ENCODE measurements around the gene SULT4A1. TPM values are rescaled to one million over a fixed set of nuclear protein-coding genes. Genes with fewer than 3 reads are reported as not detected.
"Not testable (repeated sequence)": the region's sequence is repeated elsewhere in the genome, so short reads cannot be mapped to it uniquely, and the experiment has no call there.

Gene SULT4A1
- polyA plus RNA-seq (2013, experiment 1 of 2; ENCODE audit: insufficient read length) = 1.3 TPM
- 1.2 TPM for polyA plus RNA-seq (2013, experiment 2 of 2; ENCODE audit: insufficient read length)

GRCh38 chr22:43862074-43862881, at the start of gene SULT4A1:
Gene SULT4A1 (minus strand): TSS chr22:43862513. CDS start chr22:43862382, 131 bp downstream.
- peak; percentile 41 for DNase-seq

GRCh38 chr22:43911351-43911750, 49.0 kb upstream of the SULT4A1 start:
- DNase-seq = no peak

GRCh38 chr22:43910178-43910695, 47.9 kb upstream of the SULT4A1 start:
- DNase-seq = no peak

- no peak for DNase-seq
Measured at GRCh38 chr22:43909708-43910107, 47.4 kb upstream of the SULT4A1 start.

GRCh38 chr22:43905681-43906080, 43.4 kb upstream of the SULT4A1 start:
- no peak for DNase-seq

- not testable (repeated sequence) for DNase-seq
Measured at GRCh38 chr22:43904412-43904811, 42.1 kb upstream of the SULT4A1 start.

- not testable (repeated sequence) for DNase-seq
Measured at GRCh38 chr22:43903033-43903432, 40.7 kb upstream of the SULT4A1 start.

GRCh38 chr22:43901976-43902643, 39.8 kb upstream of the SULT4A1 start:
- DNase-seq = peak; percentile 91

- DNase-seq = no peak
Measured at GRCh38 chr22:43900206-43900605, 37.9 kb upstream of the SULT4A1 start.

- DNase-seq = peak; percentile 21
Measured at GRCh38 chr22:43897751-43898261, 35.5 kb upstream of the SULT4A1 start.

- no peak for DNase-seq
Measured at GRCh38 chr22:43895986-43896645, 33.8 kb upstream of the SULT4A1 start.

- DNase-seq = no peak
Measured at GRCh38 chr22:43894122-43894521, 31.8 kb upstream of the SULT4A1 start.

GRCh38 chr22:43893266-43893665, 31.0 kb upstream of the SULT4A1 start:
- DNase-seq = no peak

- DNase-seq = no peak
Measured at GRCh38 chr22:43892183-43892894, 30.0 kb upstream of the SULT4A1 start.

GRCh38 chr22:43891360-43892182, 29.3 kb upstream of the SULT4A1 start, which contains the start of gene PNPLA5:
Gene PNPLA5 (minus strand): TSS chr22:43892013. CDS start chr22:43891880, 133 bp downstream.
- DNase-seq = no peak

GRCh38 chr22:43890901-43891331, 28.6 kb upstream of the SULT4A1 start:
- DNase-seq = no peak

GRCh38 chr22:43889860-43890253, 27.5 kb upstream of the SULT4A1 start:
- peak; percentile 7 for DNase-seq

GRCh38 chr22:43889201-43889859, 27.0 kb upstream of the SULT4A1 start:
- DNase-seq = no peak

GRCh38 chr22:43888740-43889139, 26.4 kb upstream of the SULT4A1 start:
- no peak for DNase-seq

GRCh38 chr22:43887391-43887790, 25.1 kb upstream of the SULT4A1 start:
- no peak for DNase-seq
